ENCODE data around the gene HYAL1.

DNA sequence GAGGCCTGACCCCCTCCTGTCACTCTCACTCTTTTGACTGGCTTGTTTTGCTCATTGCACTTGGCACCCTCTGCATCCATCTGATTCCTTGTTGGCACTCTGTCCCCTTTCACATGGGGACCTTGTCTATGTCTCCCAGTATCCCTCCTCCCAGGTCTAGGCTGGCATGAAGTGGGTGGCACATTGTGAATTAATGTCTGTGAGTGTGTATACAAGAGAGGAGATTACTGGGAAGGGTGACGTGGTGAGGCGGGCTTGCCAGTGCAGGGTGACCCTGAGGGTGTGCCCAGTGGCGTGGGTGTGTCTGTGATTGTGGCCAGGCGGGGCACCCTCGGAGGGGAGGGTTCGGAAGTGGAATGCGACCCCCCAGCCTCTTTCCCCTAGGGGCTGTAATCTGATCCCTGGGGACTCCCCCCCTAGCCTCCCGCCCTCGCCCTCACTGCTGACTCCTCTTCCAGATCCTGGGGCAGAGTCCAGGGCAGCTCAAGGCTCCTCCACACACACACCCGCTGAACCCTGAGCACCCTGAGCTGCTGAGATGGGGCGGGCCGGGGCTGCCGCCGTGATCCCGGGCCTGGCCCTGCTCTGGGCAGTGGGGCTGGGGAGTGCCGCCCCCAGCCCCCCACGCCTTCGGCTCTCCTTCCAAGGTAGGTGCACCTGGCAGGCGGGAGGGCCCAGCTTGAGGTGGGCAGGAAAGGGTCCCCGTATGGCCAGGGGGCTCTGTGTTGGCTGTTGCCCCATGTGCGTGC lies 34.5 kb downstream of the HYAL1 start, which contains the start of gene SEMA3B:
- TF ChIP-seq LEF1 (IDR thresholded peaks at IDR 0.05; ENCODE audit: borderline replicate concordance): no peak
- no peak for TF ChIP-seq SP1 (IDR thresholded peaks at IDR 0.05)
- no peak for TF ChIP-seq FOXA1 (IDR thresholded peaks at IDR 0.05)

Measured in HEK293T (cell line).